K562 (cell line): Measurements from ENCODE around the gene NLGN2. TPM values are rescaled to one million over a fixed set of nuclear protein-coding genes. Genes with fewer than 3 reads are reported as not detected.

Experiments
- ATAC-seq: fragments of 200-7000 bp; cut with Tn5 transposase; 3 replicates; pipeline ENCODE4 v1.9.1; 2020; ENCODE audit warnings: moderate library complexity
- BruUV-seq: library from RNA; stranded (reverse); fragments of 400-500 nt; replicated peaks from 2 replicates; lab custom pipeline; 2021; lab: Mats Ljungman, UMichigan
- CTCF ChIA-PET: fragments of 300-600 bp; formaldehyde crosslinking; extraction: SDS; loops from one replicate; lab custom pipeline; 2021; ENCODE audit warnings: low intra/inter-chr PET ratio; lab: Yijun Ruan, JAX
- POLR2A ChIA-PET: fragments of 300-600, 350-650 bp; sonication (Branson Sonifier 250); formaldehyde crosslinking; extraction: SDS; loops from one replicate; lab custom pipeline; 2021; ENCODE audit warnings: antibody characterized with exemption, inconsistent platforms; lab: Yijun Ruan, JAX
- DNase-seq, 4 experiments: peaks; one replicate each; pipeline versions ENCODE4 v3.0.0 to v3.0.0-alpha.2; 2011 to 2018; ENCODE audit warnings: low spot score in 3 of 4, mixed read lengths in 3 of 4; ENCODE audit errors: extremely low read depth in 1 of 4
- FAIRE-seq: peaks from 2 replicates; lab custom pipeline; 2011; peaks lifted over from hg19 to GRCh38; lab: Jason Lieb, UNC
- H2AFZ ChIP-seq: 2 replicates; pipeline ENCODE4 v1.6.0; 2011; ENCODE audit warnings: low read depth, low read length, control low read depth, inconsistent platforms
- H3K27ac ChIP-seq: fragments of 200-600 bp; 3 replicates; pipeline ENCODE4 v1.8.0; 2011; ENCODE audit warnings: low read depth, mild to moderate bottlenecking, control low read depth, inconsistent platforms, low read length, moderate library complexity, mixed read lengths; ENCODE audit errors: extremely low read depth
- H3K27me3 ChIP-seq, 2 experiments: fragments of 300-600 bp in 1 of 2; 2 replicates in 1 of 2; 3 replicates in 1 of 2; pipeline versions ENCODE4 v1.6.0 to v1.8.0; 2011; ENCODE audit warnings: inconsistent platforms in 2 of 2, low read length in 2 of 2, mild to moderate bottlenecking in 1 of 2, mixed read lengths in 1 of 2, moderate library complexity in 1 of 2; ENCODE audit not compliant: control insufficient read depth in 2 of 2, insufficient read depth in 2 of 2
- H3K36me3 ChIP-seq: fragments of 300-600 bp; 3 replicates; pipeline ENCODE4 v1.8.0; 2011; ENCODE audit warnings: mild to moderate bottlenecking, low read length, inconsistent platforms; ENCODE audit not compliant: control insufficient read depth, insufficient read depth
- H3K4me1 ChIP-seq, 2 experiments: fragments of 200-600 bp in 1 of 2; replicated peaks in 1 of 2; 2 replicates in 1 of 2; 3 replicates in 1 of 2; pipeline versions ENCODE4 v1.5.1 to v1.8.0; 2011; ENCODE audit warnings: inconsistent platforms in 2 of 2, low read length in 2 of 2, mild to moderate bottlenecking in 1 of 2, mixed read lengths in 1 of 2, moderate library complexity in 1 of 2; ENCODE audit not compliant: control insufficient read depth in 2 of 2, insufficient read depth in 2 of 2
- H3K4me2 ChIP-seq: 2 replicates; pipeline ENCODE4 v1.6.1; 2011; ENCODE audit warnings: low read length, control low read depth, inconsistent platforms, mixed read lengths; ENCODE audit not compliant: insufficient read depth
- H3K4me3 ChIP-seq: fragments of 200-600 bp; sonication (generic), shearing (Covaris generic); 2 replicates; pipeline ENCODE4 v1.5.1; 2016; ENCODE audit warnings: control low read depth, inconsistent platforms
- H3K79me2 ChIP-seq: fragments of 200-600 bp; 3 replicates; pipeline ENCODE4 v1.8.0; 2011; ENCODE audit warnings: low read length, inconsistent platforms; ENCODE audit not compliant: control insufficient read depth, insufficient read depth
- H3K9ac ChIP-seq, 2 experiments: 2 replicates each; pipeline versions ENCODE4 v1.6.0 to v1.6.1; 2011; ENCODE audit warnings: low read depth in 2 of 2, low read length in 2 of 2, control low read depth in 1 of 2, inconsistent platforms in 1 of 2, mild to moderate bottlenecking in 1 of 2, mixed read lengths in 1 of 2; ENCODE audit not compliant: insufficient read depth in 1 of 2
- H3K9me1 ChIP-seq: one replicate; pipeline ENCODE4 v1.6.0; 2011; ENCODE audit warnings: inconsistent platforms, mild to moderate bottlenecking, low read length, moderate library complexity; ENCODE audit not compliant: control insufficient read depth, insufficient read depth
- H3K9me3 ChIP-seq: replicated peaks from 2 replicates; pipeline ENCODE4 v1.5.1; 2011; ENCODE audit warnings: low read depth, low read length, inconsistent platforms; ENCODE audit not compliant: control insufficient read depth, insufficient read depth
- H4K20me1 ChIP-seq: replicated peaks from 2 replicates; pipeline ENCODE4 v1.6.1; 2011; ENCODE audit warnings: low read length, inconsistent platforms, mixed read lengths; ENCODE audit not compliant: control insufficient read depth, insufficient read depth
- ARID1B ChIP-seq: fragments of 450-650 bp; IDR thresholded peaks from 2 replicates; pipeline ENCODE4 v1.6.1; 2016; ENCODE audit warnings: antibody characterized with exemption, mild to moderate bottlenecking, inconsistent platforms
- FOSL1 ChIP-seq: fragments of 200-800 bp; sonication (Bioruptor generic); conservative IDR thresholded peaks from 2 replicates; pipeline ENCODE4 v1.6.1; 2016; ENCODE audit warnings: missing genetic modification characterization, missing compliant biosample characterization
- MAFG ChIP-seq: fragments of 450-650 bp; conservative IDR thresholded peaks from 2 replicates; pipeline ENCODE4 v1.6.1; 2016; ENCODE audit warnings: missing genetic modification characterization, missing compliant biosample characterization
- MEIS2 ChIP-seq: fragments of 450-650 bp; IDR thresholded peaks from 2 replicates; pipeline ENCODE4 v1.6.1; 2014; ENCODE audit warnings: mild to moderate bottlenecking; ENCODE audit not compliant: partially characterized antibody
- ZBTB7A ChIP-seq: IDR thresholded peaks from 2 replicates; pipeline ENCODE4 v1.6.1; 2011; ENCODE audit warnings: low read depth, mild to moderate bottlenecking, low read length, moderate library complexity, borderline replicate concordance; ENCODE audit not compliant: control insufficient read depth
- ZFP91 ChIP-seq: sonication (generic); formaldehyde crosslinking; IDR thresholded peaks from 2 replicates; pipeline ENCODE4 v1.8.0; 2022; ENCODE audit warnings: mild to moderate bottlenecking, missing genetic modification reagents
- ZNF224 ChIP-seq: sonication (generic); formaldehyde crosslinking; IDR thresholded peaks from 2 replicates; pipeline ENCODE4 v1.8.0; 2022; ENCODE audit warnings: mild to moderate bottlenecking, missing genetic modification reagents
- ZNF609 ChIP-seq: sonication (generic); formaldehyde crosslinking; IDR thresholded peaks from 2 replicates; pipeline ENCODE4 v1.8.1; 2023; ENCODE audit warnings: missing genetic modification reagents, mild to moderate bottlenecking, borderline replicate concordance
- WGBS: fragments of 100-300 bp; shearing (Covaris generic); methylation state at CpG from one replicate; pipeline ENCODE4 v1.1.6; 2016; ENCODE audit warnings: low coverage, mixed read lengths; ENCODE audit not compliant: insufficient coverage; ENCODE audit errors: missing lambda C conversion rate; 5-methylcytosine and 5-hydroxymethylcytosine counted together
- in situ Hi-C: fragments of 300-500 bp; cut with MboI; formaldehyde crosslinking; loops from 4 replicates; pipeline ENCODE4 v1.15.0; 2018; ENCODE audit warnings: inconsistent platforms, mixed read lengths
- intact Hi-C: fragments of 100-400 bp; cut with micrococcal nuclease; formaldehyde crosslinking; loops from 2 replicates; pipeline ENCODE4 v1.14.2; 2022
- polyA plus RNA-seq, 8 experiments: library from polyadenylated mRNA; depleted of rRNA in 4 of 8; stranded (reverse) in 5 of 8; unstranded in 3 of 8; fragments of >200 nt; fragmentation: Nextera tagmentation in 2 of 8; fragmentation: Illumina TruSeq in 1 of 8; extraction: Ambion mirVana in 2 of 8; extraction: Trizol in 1 of 8; gene quantifications; 2 replicates each; pipeline versions ENCODE4 v1.2.1 to v1.2.3, GENCODE V29; 2011 to 2014; ENCODE audit warnings: inconsistent platforms in 1 of 8, missing spikeins in 1 of 8
- total RNA-seq, 7 experiments: library from RNA; depleted of rRNA in 6 of 7; stranded (reverse); fragments of >200 nt in 6 of 7; fragmentation: Illumina TruSeq in 2 of 7; extraction: Trizol in 2 of 7; gene quantifications; 2 replicates each; pipeline versions ENCODE4 v1.2.1 to v1.2.3, GENCODE V29; 2011 to 2021; ENCODE audit warnings: low replicate concordance in 1 of 7
- TF ChIP-seq, protein P1 (sequence below), 3 experiments: fragments of 200-800 bp in 1 of 3; sonication (Bioruptor generic) in 1 of 3; sonication (generic) in 1 of 3; formaldehyde crosslinking in 1 of 3; IDR thresholded peaks; 2 replicates each; pipeline versions ENCODE4 v1.6.1 to v1.8.0; 2016 to 2022; ENCODE audit warnings: mild to moderate bottlenecking in 2 of 3, missing compliant biosample characterization in 2 of 3, missing genetic modification characterization in 2 of 3, missing genetic modification reagents in 1 of 3
- TF ChIP-seq, protein P2 (sequence below), 3 experiments: IDR thresholded peaks in 2 of 3; conservative IDR thresholded peaks in 1 of 3; 2 replicates each; pipeline ENCODE4 v1.5.1; 2011 to 2012; ENCODE audit warnings: low read length in 3 of 3, mild to moderate bottlenecking in 3 of 3, control low read depth in 2 of 3, improper control_type of control experiment in 1 of 3, inconsistent platforms in 1 of 3, low read depth in 1 of 3, mixed read lengths in 1 of 3, moderate library complexity in 1 of 3; ENCODE audit not compliant: insufficient read depth in 2 of 3

NLGN2 gene
- total and polyA plus RNA-seq, 9 of the 15 experiments (the other 6 are each of a cell fraction or from before 2014, with no cell fraction given), result 0.11 to 7.8 (median 0.77) TPM

GRCh38 chr17:7440834-7441195 lies 33.2 kb downstream of the NLGN2 start:
- H3K79me2 ChIP-seq, result peaks cover 7% of the 10 kb centered on the region; the same call in 2 of the 3 replicates
- H3K27ac ChIP-seq, result no peak overlapping the region; the same call in 2 of the 3 replicates
- ChIA-PET POLR2A (interaction anchor here (0.6 to 2.0 kb wide), 5 partner anchors 36 to 68 kb away, joined by 3 to 8 read pairs (median 6); partner anchors contain the start of genes POLR2A and ZBTB4), CTCF (no interaction called here)
- no peak overlapping the region for H3K4me3 ChIP-seq
- 0 out of 2 replicates have a peak overlapping the region, but pooled peaks have one; percentile 47 for H2AFZ ChIP-seq
- no peaks in the 10 kb centered on the region for H3K36me3 ChIP-seq
- FAIRE-seq (peak; percentile 74), ATAC-seq (peak; percentile 50), DNase-seq (peak; percentile 52 to 67 (median 52))
- H4K20me1 ChIP-seq, result no peaks in the 10 kb centered on the region
- no peaks in the 10 kb centered on the region for H3K27me3 ChIP-seq
- no peaks in the 10 kb centered on the region for H3K9me3 ChIP-seq
- intact Hi-C loops, result no loop called here
- peak overlapping the region in 1 of 2 experiments; percentile 84; a peak in 3 of 4 replicates for H3K9ac ChIP-seq
- in situ Hi-C loops, result no loop called here
- H3K4me1 ChIP-seq, result peaks cover 20 to 74% of the 10 kb centered on the region in 2 experiments; a peak in 4 of 5 replicates
- BruUV-seq, result no TSS peak
- H3K4me2 ChIP-seq, result peak overlapping the region; percentile 54; the same call in 1 of the 2 replicates
- peaks cover 3% of the 10 kb centered on the region for H3K9me1 ChIP-seq
- 3% methylated on average over 10 of the region's 12 CpGs for WGBS
- TF ChIP-seq FOSL1 (tag) (0 out of 2 replicates have a peak, but pooled peaks have one; percentile 24), ARID1B (0 out of 2 replicates have a peak, but pooled peaks have one; percentile 19), ZNF609 (CRISPR knock-in tag) (no peak), ZFP91 (no peak), ZNF224 (CRISPR knock-in tag) (no peak), MAFG (tag) (peak; percentile 87), ZBTB7A (0 out of 2 replicates have a peak, but pooled peaks have one; percentile 7), MEIS2 (peak; percentile 69)
- TF ChIP-seq, protein P1, sequence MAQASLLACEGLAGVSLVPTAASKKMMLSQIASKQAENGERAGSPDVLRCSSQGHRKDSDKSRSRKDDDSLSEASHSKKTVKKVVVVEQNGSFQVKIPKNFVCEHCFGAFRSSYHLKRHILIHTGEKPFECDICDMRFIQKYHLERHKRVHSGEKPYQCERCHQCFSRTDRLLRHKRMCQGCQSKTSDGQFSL (CRISPR knock-in tag; IDR thresholded peaks at IDR 0.05), result 0 out of 2 replicates have a peak, but pooled peaks have one; percentile 39
- TF ChIP-seq, protein P1 (tag; IDR thresholded peaks at IDR 0.05), result no peak
- TF ChIP-seq, protein P2, sequence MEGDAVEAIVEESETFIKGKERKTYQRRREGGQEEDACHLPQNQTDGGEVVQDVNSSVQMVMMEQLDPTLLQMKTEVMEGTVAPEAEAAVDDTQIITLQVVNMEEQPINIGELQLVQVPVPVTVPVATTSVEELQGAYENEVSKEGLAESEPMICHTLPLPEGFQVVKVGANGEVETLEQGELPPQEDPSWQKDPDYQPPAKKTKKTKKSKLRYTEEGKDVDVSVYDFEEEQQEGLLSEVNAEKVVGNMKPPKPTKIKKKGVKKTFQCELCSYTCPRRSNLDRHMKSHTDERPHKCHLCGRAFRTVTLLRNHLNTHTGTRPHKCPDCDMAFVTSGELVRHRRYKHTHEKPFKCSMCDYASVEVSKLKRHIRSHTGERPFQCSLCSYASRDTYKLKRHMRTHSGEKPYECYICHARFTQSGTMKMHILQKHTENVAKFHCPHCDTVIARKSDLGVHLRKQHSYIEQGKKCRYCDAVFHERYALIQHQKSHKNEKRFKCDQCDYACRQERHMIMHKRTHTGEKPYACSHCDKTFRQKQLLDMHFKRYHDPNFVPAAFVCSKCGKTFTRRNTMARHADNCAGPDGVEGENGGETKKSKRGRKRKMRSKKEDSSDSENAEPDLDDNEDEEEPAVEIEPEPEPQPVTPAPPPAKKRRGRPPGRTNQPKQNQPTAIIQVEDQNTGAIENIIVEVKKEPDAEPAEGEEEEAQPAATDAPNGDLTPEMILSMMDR (IDR thresholded peaks at IDR 0.05 in 2 of 3, conservative IDR thresholded peaks at IDR 0.05 in 1 of 3; ENCODE audit: insufficient read depth in 2 of 3, low read depth in 1 of 3, low read length in 3 of 3), result 0 out of 6 replicates have a peak, but pooled peaks of 1 of the 3 experiments have one; percentile 8
